A549 (cell line): Measurements from ENCODE around the gene ATG101.

ENCODE experiments used
- BHLHE40 ChIP-seq: IDR thresholded peaks from 2 replicates; pipeline ENCODE4 v1.6.1; 2012; ENCODE audit warnings: low read depth, low read length, inconsistent platforms
- CBX8 ChIP-seq: fragments of 200-600 bp; sonication (generic); IDR thresholded peaks from 2 replicates; pipeline ENCODE4 v1.6.1; 2016
- CHD4 ChIP-seq: fragments of 200-600 bp; sonication (generic); IDR thresholded peaks from 2 replicates; pipeline ENCODE4 v1.6.1; 2016; ENCODE audit warnings: antibody characterized with exemption, mild to moderate bottlenecking, borderline replicate concordance
- EHF ChIP-seq: fragments of 250-450 bp; sonication (Bioruptor Pico); IDR thresholded peaks from 2 replicates; pipeline ENCODE4 v1.5.0; 2020; ENCODE audit warnings: mild to moderate bottlenecking
- EP300 ChIP-seq, 2 experiments: fragments of >200 bp; sonication (Bioruptor Twin); formaldehyde crosslinking; IDR thresholded peaks; 2 replicates in 1 of 2; 3 replicates in 1 of 2; pipeline ENCODE4 v1.6.1; 2016 to 2017
- ESRRA ChIP-seq: fragments of 150-350 bp; IDR thresholded peaks from 2 replicates; pipeline ENCODE4 v1.6.1; 2014; ENCODE audit warnings: mild to moderate bottlenecking, low read length, borderline replicate concordance
- HEYL ChIP-seq: fragments of 250-450 bp; sonication (Bioruptor Pico); IDR thresholded peaks from 2 replicates; pipeline ENCODE4 v1.8.0; 2021; ENCODE audit warnings: mild to moderate bottlenecking, moderate library complexity
- JUN ChIP-seq, 2 experiments: fragments of >200 bp; sonication (Bioruptor Twin); formaldehyde crosslinking; IDR thresholded peaks; 2 replicates in 1 of 2; 3 replicates in 1 of 2; pipeline ENCODE4 v1.6.1; 2016 to 2017
- MAFK ChIP-seq: fragments of 450-650 bp; IDR thresholded peaks from 2 replicates; pipeline ENCODE4 v1.6.1; 2014; ENCODE audit not compliant: partially characterized antibody
- NFE2L2 ChIP-seq: fragments of 150-350 bp; conservative IDR thresholded peaks from 2 replicates; pipeline ENCODE4 v1.6.1; 2014; ENCODE audit warnings: low read length
- PHF8 ChIP-seq: fragments of 200-600 bp; sonication (generic); IDR thresholded peaks from 2 replicates; pipeline ENCODE4 v1.6.1; 2016; ENCODE audit warnings: low read depth, mild to moderate bottlenecking, antibody characterized with exemption, moderate library complexity, borderline replicate concordance
- SMC3 ChIP-seq: fragments of >200 bp; sonication (Bioruptor Twin); formaldehyde crosslinking; IDR thresholded peaks from 3 replicates; pipeline ENCODE4 v1.6.1; 2018; ENCODE audit warnings: inconsistent platforms
- TF ChIP-seq, protein P1 (sequence below): fragments of >200 bp; sonication (Bioruptor Twin); formaldehyde crosslinking; IDR thresholded peaks from 3 replicates; pipeline ENCODE4 v1.5.1; 2016
- TF ChIP-seq, protein P2 (sequence below): fragments of >200 bp; sonication (Bioruptor Twin); formaldehyde crosslinking; IDR thresholded peaks from 3 replicates; pipeline ENCODE4 v1.6.1; 2016

DNA sequence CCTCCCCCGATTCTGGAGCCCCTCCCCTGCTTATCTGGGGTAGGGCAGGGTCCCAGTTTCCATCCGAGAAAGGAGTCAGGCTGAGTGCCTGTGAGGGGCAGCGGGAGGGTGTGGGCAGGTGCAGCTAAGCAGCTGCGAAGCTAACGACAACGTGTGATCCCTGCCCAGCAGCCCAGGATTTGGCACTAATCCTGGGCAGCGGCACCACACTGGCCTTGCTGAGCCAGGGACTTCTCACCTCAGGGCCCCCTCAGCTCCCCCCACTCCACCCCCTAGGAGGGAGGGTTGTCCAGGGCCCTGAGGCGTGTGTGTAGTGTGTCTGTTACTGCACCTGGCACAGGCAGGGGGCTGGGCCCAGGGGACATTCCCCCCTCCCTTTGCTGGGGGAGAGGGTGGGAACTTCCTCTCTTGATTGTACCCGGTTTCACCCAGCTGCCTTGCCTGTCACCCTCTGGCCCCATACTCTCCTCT, 11.5 kb downstream of the ATG101 start:
- TF ChIP-seq JUN (IDR thresholded peaks at IDR 0.05) (no peak), SMC3 (no peak), CBX8 (no peak), MAFK (no peak), EP300 (IDR thresholded peaks at IDR 0.05) (no peak), EHF (CRISPR knock-in tag) (no peak), CHD4 (no peak), NFE2L2 (no peak), BHLHE40 (no peak), HEYL (CRISPR knock-in tag) (no peak), ESRRA (no peak), PHF8 (no peak)
- TF ChIP-seq, protein P1, sequence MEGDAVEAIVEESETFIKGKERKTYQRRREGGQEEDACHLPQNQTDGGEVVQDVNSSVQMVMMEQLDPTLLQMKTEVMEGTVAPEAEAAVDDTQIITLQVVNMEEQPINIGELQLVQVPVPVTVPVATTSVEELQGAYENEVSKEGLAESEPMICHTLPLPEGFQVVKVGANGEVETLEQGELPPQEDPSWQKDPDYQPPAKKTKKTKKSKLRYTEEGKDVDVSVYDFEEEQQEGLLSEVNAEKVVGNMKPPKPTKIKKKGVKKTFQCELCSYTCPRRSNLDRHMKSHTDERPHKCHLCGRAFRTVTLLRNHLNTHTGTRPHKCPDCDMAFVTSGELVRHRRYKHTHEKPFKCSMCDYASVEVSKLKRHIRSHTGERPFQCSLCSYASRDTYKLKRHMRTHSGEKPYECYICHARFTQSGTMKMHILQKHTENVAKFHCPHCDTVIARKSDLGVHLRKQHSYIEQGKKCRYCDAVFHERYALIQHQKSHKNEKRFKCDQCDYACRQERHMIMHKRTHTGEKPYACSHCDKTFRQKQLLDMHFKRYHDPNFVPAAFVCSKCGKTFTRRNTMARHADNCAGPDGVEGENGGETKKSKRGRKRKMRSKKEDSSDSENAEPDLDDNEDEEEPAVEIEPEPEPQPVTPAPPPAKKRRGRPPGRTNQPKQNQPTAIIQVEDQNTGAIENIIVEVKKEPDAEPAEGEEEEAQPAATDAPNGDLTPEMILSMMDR: no peak
- TF ChIP-seq, protein P2, sequence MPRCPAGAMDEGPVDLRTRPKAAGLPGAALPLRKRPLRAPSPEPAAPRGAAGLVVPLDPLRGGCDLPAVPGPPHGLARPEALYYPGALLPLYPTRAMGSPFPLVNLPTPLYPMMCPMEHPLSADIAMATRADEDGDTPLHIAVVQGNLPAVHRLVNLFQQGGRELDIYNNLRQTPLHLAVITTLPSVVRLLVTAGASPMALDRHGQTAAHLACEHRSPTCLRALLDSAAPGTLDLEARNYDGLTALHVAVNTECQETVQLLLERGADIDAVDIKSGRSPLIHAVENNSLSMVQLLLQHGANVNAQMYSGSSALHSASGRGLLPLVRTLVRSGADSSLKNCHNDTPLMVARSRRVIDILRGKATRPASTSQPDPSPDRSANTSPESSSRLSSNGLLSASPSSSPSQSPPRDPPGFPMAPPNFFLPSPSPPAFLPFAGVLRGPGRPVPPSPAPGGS: no peak
